ENCODE measurements around the gene SAMD7.

Gene SAMD7

DNA sequence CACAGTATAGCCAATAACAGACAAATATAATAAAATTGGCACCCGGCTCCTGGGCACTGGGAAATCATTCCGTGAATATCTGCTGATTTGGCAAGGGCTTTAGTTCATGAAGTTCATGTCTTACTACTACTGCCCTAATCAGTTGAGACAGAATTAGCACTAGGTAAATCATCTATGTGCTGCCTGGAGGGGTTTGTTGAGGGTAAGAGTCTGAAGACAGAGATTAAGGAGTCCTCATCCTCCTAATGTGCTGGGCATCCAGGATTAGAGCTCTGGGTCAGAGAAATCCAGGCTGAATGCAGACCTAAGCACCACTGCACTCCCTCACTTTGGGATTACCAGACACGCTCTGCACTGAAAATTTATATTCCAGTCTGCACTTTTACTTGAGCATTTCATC is 2.0 kb downstream of the SAMD7 start:
- no peak for DNase-seq

DNA sequence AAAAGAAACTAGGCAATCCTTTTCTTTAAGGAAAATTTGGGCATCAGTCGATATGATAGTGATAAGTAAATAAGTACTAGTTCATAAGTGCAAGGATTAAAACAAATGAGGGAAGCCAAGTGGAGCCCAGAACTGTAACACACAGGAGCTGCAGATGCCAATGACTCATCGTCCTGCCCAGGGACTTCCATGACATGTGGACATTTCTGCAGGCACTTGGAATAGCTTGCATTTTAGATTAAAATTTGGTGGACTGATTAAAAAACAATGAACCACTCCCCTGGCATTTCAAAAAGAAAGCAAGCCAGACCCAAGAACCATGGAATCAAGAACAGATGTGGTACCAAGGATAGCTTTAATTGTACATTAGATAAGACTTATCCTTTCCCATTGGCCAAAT is 2.9 kb downstream of the SAMD7 start:
- no peak for DNase-seq

DNA sequence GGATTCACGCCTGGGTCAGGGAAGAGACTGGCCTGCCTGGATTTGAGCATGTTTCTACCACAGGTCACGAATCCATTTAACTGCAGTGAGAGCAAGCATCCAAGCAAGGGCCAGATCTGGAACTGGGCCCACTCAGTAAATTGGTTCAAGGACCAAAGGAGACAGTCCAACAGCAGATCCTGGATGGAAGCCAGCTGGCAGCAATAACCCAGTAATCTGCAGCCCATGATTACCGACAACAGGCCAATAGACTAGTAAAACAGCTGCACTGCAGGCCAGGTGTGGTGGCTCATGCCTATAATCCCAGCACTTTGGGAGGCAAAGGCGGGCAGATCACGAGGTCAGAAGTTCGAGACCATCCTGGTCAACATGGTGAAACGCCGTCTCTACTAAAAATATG is 11.8 kb downstream of the SAMD7 start:
- peak; percentile 59 for DNase-seq

DNA sequence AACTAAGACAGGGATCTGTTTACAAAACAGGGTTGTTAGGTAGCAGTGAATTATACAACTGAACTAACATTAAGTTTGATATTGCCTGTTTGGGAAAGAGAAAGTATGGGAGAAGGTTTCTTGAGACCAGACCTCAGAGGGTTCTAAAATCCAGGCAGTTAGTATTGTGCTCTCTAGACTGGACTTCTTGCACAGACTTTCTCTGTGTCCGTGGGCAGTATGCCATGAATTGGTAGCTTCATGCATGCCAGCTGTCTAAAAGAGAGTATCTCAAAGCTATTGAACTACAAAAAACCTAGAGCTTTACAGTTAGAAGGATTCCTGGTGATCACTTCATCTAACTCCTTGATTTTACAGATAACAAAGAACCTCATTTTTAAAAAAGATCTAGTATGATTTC is 12.5 kb downstream of the SAMD7 start:
- no peak for DNase-seq

DNA sequence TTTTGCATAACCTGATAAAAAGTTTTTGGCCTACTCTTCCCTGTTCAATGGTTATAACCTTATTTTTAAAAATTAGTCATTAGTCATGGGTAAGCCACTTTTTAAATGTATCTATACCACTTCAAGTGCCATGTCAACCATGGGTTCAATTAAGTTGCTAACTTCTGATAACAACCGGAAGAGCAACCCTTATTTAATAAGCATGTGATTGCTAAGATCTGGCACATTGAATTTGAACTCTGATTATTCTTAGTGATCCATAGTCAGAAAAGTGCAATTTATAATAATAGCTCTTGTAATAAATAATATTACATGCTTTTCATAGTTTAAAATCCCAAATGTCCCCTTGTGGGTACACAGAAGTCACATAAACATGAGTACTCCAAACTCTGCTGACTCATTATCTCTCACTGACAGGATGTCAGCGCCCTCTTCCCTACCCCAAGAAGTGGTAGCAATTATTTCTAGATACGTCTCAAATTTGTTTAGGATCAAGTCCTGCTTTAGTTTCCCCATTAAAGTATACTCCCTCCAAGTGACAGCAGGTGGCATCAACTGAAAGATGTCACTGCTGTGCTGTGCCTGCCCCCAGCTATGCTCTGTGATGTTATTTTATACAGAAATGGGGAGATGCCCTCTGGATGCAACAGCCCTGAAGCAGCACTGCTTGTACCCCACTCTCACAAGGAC is 18.6 kb downstream of the SAMD7 start:
- no peak for DNase-seq

DNA sequence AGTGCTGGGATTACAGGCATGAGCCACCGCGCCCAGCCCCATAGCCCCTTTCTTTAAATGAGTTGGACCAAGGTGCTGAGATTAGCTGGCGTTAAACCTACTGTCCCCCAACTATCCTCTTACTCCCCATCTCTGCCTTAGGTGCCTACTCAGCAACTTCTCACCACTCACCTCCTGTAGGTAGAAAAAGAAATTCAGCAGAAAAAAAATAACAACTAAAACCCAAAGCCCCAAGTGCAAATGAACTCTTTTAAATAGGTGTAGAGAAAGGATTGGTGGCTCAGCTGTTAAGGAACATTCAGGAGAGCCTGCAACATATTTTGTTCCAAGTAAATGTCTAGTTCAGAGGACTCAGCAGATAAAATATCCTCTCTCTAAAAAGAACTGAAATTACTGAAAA is 19.5 kb downstream of the SAMD7 start:
- no peak for DNase-seq

DNA sequence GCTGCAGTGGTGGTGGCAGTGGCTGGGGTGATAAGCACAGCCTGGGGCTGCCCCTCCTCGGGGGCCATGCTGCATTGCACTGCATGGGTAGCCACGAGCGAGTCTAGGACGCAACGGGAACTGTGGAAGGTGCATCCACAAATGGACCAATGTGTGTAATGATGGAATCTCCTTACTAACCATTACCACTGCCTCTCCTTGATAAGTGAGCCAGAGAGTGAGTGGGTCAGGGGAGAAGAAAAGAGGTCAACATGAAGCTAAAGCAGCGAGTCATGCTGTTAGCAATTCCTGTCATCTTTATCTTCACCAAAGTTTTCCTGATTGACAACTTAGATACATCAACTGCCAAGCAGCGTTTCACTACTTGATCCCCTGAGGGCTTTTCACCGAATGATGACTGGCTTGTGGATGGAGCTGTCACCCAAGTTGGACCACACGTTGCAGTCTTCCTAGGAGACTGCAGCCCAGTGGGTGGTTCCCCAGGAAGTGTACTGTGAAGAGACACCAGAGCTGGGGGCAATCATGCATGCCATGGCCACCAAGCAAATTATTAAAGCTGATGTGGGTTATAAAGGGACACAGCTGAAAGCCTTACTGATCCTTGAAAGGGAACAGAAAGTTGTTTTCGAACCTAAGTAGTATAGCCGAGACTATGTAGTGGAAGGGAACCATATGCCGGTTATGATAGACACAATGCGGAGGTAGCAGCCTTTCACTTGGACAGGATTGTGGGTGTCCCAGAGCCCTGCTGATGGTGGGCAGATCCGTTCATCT is 20.6 kb downstream of the SAMD7 start:
- no peak for DNase-seq

DNA sequence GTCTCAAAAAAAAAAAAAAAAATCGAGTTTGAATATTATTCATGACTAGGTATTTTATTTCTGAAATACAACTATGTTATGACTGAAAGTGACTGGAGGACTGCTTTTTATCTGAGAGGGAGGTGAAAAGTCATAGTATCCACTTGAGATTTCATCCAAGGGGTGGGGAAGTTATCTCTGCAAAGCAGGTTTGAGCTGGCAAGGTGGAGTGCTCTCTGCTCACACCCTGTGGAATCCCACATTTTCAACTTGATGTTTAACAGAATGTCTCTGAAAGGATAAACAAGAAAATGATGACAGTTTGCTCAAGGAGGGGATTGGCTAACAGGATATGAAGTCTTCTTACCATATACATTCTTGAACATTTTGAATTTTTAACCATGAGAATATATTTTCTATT is 27.9 kb downstream of the SAMD7 start:
- no peak for DNase-seq

DNA sequence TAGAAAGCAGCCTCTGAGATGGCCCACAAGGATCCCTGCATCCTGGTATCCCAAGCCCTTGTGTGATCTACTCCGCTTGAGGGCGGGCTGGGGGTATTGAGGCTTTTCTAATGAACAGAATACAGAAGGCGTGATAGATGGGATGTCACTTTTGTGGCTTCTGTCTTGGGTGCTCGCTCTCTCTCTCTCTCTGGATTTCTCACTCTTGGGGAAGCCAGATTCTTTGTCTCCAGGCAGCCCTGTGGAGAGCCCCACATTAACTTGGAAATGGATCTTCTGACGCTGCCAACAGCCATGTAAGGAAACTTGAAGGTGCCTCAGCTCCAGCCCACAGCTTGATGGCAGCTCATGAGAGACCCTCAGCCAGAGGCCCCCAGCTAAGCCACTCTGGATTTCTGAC is 28.4 kb downstream of the SAMD7 start:
- no peak for DNase-seq

DNA sequence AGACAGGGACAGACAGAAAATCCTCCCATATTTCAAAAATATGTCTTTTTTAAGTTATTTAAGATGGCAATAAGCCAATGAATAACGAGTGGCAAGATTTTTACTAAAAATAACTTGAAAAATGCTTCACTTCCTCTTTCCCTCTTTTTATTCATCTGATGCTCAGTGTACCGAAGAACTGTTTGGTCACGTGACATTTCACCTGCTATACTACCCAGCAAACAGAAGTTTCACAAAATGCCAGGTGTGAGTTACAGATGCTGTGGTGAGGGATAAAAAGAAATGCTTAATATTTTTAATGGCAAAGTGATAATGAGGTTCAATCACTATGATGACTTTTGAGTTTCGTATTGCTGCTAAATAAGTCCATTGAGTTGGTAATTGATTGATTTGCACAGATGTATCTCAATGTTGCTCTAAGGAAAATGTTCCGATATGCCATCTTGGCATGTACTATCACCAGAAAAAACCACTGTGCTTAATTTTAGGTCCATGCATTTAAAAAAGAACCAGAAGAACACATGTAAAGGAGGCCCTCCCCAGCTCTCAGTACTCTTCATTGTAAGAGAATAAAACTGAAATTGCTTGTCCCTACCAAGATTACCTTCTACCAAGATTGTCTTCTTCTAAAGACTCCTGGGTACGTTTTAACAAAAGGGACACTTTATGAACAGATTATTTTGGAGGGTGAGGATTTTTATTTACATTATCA is 29.3 kb downstream of the SAMD7 start:
- no peak for DNase-seq

DNA sequence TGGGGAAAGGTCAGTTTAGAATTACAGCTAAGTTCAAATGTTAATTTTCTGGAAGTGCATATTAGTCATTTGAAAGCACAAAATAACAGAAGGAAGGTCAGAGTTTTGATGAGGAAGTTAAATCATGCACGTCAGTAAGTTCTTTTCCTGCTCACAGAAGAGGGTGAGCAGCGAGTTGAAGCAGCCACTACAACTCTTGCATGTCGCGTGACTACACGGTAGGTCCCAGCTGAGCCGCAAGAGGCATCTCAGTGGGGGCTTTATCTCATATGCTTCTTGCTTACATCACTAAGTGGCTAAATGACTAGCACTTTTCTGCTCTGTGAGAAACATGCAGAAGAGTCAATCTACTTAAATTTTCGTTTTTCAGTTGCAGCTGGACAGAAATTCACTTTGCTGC is 33.9 kb downstream of the SAMD7 start:
- DNase-seq = no peak

DNA sequence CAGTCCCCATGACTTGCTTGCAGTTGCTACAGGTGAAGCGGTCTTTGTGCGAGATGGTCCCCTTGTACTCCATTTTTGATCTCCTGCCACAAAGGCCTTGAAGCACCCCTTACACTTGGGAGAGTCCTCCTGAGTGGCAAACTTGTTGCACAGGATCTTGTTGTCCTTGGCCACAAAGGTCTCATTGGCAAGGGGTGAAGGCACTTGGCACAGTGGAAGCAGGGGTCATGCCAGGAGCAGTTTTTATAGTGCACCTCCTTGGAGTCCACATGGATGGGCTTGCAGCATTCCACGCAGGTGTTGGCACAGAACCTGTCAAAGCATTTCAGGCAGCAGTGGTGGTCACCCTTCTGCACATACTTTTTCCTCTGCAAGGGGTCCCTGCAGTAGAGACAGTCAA is 35.0 kb downstream of the SAMD7 start:
- no peak for DNase-seq

DNA sequence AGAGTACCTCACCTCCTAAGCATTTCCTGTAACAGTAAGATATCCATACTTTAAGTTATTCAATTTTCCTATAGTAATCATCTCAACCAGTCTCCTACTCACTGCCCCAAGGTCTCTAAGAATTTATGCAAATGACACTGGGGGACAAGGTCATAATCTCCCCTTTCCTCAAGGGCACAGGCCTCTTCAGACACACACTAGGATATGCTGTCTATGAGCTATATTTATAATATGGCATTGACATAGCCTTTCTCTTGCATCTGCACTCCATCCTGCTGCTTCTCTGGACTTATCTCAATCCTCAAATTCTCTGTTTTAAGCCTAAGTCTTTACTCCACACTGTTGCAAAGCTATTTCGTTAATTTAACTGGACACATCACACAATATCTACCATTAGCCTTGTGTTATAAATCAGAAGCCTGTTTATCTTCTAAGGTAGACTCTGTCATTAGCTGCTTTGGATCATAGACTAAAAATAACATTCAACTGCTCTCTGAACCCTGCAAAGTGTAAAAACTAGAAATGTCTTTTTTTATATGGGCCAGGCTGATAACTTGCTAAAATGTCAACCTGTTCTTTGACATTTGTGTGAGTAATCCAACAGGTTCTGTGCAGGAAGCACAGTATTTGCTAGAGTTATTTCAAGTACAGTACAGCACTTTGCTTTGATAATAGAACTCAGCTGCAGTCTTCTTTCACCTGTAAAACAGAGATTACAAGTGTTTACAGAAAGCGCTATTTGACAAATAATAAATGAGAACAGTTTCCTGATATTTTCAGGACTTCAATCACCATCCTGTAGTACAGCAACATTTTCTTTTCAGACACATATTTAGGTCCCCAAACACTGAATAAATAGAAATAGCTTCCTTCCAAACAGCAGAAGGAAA is 37.4 kb downstream of the SAMD7 start:
- peak; percentile 20 for DNase-seq

DNA sequence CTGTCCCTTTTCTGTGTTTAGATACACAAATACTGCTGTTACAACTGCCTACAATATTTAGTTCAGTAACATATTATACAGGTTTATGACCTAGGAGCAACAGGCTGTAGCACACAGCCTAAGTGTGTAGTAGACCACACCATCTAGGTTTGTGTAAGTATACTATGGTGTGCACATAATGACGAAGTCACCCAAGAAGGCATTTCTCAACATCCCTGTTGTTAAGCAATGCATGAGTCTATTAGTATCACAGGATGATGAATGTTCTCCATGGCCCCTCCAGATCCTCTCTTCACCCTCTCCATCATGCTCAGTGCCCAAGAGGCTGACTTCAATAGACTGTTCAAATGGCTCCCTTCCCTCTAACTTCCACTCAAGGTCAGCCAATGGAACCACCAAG is 40.7 kb downstream of the SAMD7 start:
- DNase-seq = no peak

DNA sequence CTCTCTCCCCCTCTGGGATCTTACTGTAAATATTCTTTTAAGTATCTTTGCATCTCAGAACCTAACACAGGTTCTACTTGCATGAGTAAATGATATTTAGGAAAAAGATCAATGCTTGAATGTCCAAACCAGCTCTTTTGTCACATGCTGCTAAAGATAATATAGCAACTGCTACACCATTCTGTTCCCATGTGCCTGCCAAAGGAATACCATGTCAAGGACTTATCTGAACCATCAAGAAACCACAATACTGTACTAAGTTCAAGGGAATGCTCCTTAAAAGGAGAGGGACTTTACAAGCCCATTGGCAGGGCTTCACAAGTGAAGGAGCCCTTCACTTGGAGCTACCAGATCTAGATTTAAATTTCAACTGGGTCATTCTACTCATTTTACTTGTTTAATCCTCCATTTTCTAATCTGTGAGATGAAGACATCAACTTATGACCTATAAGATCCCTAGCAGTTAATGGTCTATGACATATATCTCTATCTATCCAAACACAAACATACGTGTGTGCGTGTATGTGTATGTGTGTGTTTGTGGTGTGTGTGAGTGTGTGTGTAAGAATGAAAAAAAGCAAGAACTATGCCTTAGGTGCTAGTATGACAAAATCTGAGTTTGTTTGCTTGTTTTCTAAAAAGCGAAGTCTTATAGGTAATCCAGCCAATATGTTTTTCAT is 42.2 kb downstream of the SAMD7 start:
- DNase-seq = no peak

DNA sequence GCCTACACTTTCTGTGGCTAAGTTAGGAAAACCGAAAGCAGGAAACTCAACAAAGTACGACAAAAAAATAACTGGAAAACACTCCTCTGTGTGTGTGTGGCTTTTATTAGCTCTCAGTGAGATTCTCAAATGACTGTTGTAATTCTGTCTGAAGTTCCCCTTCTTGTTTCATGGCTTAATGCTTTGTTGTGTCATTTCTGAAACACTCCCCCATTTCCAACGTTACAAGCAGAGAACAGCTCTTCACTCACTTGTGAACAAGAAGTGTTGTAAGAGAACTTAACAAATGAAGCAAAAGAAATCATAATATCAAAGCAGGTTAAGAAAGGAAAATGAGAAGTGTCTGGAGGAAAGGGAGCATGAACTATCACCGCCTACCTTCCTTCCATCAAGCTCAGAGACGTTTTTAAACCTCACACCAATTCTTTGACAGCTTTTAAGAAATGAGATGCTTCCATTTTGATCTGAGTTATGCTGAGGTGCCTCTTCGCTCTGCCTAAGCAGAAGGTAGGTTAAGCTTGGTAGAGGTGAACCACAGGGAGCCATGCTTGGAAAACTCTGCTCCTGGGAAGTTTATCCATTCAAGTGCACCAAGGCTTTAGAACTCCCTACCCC is 42.9 kb downstream of the SAMD7 start:
- DNase-seq = no peak

DNA sequence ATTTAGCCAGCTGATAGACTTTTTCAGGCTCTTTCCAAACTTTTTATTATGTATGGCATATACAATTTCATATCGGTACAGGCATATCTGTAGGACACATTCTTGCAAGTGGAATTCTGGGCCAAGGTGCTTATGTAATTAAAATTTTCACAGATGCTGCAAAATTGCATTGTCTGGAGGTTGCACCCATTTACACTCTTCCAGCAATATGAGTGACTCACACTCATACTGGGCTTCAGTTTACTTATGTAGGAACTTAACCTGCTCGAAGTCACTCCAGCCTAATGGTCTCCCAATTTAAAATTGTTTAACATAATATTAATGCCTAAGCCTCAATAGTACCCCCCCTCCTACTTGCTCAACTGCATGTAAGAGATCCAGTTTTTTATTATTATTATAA is 44.0 kb downstream of the SAMD7 start:
- DNase-seq = no peak

DNA sequence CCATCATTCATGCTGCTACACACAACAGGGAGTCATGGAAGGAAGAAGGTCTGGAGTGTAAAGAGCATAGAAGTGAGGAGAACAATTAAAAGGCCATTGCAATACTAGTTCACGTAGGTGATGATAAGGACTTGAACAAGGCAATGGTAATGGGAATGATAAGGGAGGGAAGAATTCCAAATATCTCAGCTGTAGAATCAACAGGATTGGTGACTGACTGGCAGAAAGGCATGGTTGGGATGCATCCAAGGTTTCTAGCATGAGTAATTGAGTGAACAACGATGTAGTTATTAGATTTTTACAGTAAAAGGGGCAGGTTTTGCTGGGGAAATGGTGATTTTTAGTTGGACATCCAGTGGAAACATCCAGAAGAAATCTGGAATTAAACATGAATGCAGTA is 52.8 kb downstream of the SAMD7 start:
- no peak for DNase-seq

DNA sequence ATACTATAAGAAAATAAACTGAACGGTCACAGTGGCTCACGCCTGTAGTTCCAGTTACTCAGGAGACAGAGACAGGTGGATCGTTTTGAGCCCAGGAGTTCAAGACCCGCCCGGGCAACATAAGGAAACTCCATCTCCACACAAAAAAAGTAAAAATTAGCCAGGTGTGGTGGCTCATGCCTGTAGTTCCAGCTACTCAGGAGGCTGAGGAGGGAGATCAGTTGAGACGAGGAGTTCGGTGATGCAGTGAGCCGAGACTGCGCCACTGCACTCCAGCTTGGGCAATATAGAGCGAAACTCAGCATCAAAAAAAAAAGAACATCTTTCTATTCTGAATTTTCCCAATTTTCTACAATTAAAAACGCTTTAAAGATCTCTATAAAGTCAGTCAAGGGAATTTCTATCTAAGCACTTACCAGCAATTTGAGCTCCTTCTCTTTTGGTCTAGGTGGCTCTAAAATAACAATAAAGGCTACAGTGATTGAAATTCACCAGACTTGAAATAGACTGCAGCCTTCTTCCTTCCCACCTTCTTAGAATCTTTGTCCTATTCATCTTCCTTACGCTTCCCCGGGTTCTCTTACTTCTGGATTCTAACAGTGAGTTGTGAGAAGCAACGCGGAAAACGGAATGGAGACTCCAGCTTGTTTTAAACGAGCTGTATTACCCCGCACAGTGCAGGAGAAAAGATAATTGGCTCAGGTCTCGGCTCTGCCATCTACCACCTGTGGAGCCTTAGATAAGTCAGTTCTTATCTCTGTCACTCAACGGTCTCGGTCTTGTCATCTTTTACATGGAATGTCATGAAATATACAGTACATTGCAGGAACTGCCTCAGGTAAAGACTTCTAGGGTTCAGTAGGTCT is 54.4 kb downstream of the SAMD7 start:
- peak; percentile 46 for DNase-seq

DNA sequence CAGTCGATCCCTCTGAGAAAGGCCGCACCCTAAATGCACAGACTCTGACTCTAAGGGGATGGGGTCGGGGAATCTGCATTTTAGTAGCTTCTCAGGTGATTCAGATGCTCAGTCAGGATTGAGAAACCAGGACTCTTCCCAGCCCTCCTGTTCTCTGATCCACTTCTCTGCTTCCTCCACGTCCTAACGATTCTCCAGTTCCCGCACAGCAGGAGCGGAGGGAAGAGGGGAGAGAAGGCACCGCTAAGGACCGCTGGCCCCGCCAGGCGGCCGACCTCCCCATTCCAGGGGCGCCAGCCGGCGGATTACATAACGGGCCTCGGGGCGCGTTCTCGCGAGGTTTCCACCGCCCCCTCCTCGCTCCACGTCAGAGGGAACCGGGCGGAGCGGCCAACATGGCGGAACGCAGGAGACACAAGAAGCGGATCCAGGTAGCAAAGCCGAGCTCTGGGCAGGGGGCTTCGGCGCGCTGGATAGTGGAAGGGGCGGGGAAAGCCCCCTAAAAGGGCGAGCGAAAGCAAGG is 55.1 kb downstream of the SAMD7 start, which contains the start of gene SEC62:
TSS of gene SEC62 (plus strand) at position 380 of the 523 bp plus-strand sequence. CDS start at position 396, 16 bp downstream.
- DNase-seq = peak; percentile 89

Data from NCI-H345 (cell line).